GM19043 (cell line): ENCODE measurements around the gene BACH2.
"Not testable (repeated sequence)": the region's sequence is repeated elsewhere in the genome, so short reads cannot be mapped to it uniquely, and the experiment has no call there.

Experiments used
- ATAC-seq: cut with Tn5 transposase; IDR thresholded peaks from one replicate; pipeline ENCODE4 v1.9.1; 2021; ENCODE audit warnings: low read depth; ENCODE audit not compliant: unreplicated experiment

The BACH2 gene

DNA sequence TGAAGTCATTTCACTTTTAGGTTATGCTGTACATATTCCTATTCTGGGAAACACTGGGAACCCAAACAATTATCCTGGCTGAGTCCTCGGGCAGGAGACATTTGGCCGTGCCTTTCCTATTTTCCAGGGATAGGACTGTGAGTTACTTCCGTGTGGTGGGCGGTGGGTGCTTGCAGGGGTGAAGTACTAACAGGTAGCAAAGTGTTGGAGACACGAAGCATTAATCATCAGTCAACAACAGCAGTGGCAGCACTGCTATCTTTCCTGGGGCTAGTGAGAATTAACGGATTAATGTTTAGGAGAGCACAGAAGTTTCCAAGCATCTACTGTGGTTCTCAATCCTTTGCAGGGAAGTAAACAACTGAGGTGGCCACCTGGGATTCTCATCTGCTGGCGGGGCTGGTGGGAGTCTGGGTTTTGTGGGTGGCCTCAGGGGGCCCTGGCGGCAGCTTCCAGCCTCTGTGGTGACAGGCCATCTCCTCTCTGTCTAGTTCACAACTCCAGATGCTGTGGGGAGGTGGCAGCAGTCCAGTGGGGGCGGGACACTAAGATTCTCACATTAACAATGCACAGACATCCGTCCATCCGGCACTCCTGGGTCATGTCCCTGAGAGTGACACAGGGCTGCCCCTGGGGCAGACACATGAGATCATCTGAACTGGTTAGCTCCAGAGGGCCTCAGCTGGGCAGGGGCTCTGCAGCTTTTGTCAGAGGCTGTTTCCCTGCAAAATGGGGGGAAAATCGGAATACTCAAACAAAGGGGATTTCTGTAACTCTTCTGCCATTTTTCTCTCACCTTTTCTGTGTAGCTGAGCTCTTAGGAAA, 311.5 kb downstream of the BACH2 start:
- ATAC-seq = no peak

DNA sequence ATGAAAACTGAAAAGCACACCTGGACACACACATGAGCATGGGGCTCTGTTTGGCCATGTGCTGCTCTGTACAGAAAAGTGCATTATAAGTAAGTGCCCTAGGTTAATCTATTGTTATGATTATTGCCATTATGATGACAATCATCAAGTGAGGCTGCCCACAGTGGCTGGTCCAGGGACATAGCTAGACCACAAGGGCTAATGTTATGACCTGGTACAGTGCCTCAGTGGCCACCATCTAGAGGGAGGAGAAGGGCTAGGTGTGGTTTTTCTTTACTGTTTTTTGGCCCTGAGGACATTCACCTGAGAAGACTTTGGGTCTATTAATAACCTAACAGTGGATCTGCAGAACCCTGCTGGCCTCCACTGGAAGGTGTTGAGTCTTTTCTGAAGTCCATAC, 316.3 kb downstream of the BACH2 start:
- ATAC-seq = no peak

DNA sequence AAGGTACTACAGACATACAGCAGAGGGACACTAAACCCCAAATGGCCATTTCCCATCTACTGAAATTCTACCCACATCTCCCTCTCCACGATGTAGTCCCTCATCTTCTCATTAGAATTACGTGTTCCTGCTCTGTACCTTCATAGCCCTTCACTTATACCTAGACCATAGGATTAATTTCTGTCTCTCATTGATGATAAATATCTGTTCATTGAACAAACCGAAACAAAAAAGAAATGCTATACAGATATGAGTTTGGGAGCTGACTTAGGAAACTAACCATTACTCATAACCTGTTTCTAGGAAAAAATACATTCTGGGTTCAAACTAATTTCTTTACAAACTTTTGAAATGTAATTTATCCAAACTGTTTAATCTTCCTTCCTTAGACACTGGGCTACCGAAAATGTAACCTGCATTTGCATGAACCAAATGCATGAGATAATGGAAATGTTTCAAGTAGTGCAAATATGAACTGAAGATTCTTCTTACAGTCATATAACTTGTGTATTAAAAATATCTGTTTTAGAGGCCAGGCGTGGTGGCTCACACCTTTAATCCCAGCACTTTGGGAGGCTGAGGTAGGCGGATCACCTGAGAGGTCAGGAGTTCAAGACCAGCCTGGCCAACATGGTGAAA, 317.0 kb downstream of the BACH2 start:
- no peak for ATAC-seq

DNA sequence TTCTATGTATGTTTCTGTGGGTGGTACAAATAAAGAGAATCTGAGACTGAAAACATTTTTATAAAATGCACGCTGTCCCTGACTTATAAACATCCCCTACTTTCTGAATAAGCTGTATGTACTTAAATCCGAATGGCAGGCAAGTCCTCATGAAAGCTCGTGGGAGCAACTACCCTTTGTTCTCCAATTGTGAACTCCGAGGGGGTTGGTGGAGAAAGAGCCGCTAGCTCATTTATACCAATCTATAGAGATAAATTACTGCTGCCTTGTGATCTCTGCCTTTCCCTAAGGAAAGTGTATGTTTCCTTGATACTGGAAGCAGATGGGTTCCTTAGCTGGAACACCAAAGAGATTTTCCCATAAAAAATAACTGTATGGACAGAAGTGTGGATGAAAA, 317.9 kb downstream of the BACH2 start:
- no peak for ATAC-seq

DNA sequence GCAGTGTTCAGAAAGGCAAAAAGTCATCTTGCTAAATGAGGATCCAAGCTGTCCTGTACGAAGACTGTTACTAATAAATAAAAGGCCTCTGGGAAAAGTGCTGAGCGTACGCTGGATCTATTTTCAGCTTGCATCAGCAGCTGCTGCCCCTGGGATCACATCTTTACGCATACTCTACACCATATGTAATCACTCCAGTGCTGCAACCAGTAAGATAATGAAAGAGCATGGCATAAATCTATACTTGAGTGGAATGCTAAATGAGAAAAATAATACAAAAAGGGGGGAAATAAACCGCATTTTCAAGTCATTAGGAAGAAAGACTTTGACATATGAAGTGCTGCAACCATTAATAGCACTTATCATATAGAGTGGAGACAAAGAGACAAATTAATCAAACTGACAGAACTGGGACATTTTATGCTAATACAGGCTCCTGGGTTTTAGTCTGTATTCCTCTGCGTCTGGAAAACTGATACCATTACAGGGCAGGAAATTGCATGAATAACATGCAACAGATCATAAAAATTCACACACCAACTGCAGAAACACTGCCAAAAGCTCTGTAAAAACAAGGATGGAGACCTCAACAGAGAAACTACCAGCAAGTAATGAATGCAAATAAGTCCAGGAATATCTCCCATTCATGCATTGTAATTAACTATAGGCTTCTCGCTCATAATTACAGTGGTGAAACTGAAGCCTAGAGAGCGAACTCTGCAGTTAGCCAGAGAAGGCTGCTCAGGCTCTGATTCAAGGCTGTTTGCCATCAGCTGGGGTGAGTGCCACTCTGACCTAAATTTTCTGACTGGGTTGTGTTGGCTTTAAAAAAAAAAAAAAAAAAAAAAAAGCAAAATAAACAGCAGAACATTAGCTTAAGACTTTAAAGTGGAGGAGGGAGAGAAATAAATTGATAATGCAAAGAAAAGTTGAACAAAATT, 318.6 kb downstream of the BACH2 start:
- ATAC-seq = no peak

DNA sequence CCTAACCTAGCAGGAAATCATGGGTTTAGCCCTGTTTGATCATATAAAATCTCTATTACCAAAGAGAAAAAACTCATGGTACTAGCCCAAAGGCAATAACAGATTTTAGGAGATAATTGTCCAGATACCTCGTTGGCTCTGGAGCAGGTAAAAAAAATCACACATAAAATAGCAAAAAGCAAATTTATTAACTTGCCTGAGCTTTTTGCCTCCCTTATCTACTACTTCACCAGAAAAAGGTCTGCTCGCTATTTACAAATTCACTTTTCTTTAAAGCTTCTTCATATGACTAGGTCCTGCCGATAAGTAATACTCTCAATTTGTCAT, 320.0 kb downstream of the BACH2 start:
- no peak for ATAC-seq

DNA sequence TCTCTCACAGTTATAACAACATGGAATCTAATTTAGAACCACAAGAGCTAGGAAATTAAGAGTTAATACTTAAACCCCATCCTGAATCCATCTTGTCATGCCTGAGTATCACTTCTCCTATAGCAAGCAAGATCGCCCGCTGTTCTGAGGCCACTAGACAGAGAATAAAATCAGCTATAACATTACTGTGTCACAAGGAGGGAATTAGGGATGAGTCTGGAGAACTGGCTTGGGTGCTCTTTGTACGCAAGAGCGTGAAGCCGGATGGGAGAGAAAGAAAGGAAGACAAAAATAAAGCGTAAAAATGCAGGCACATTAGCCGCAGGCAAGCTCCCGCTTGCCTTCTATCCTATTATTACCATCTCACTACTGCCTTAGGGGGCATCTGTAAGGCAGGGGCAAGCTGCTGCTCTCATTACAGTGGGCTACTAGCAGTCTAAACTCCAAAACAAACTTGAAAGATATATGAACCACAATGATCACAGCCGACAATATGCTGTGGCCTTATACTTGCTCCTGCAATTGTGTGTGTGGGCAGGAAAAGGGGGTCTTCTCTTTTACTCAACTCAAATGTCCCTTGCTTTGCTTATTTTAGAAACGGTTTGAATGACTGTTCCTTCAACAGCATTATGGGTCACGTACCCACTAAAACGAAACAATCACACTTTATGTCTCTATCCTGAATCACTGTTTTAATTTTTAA, 320.5 kb downstream of the BACH2 start:
- no peak for ATAC-seq

DNA sequence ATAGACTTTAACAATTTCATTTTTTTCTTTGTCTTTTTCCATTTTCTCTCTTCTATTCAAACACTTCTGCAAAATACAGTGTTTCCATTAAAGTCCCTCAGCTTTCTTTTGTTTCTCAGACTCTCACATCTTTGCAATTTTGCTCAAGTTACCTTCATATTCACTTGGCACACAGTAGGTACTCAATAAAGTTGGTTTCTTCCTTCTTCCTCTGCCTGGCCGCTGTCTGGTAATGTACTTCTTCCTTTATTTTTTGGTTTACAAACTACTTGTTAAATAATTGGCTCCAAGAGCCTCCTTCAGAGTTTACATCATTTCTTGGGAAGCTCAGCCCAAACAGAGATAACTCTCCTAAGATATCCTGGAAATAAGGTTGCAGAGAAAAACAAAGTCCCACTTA, 321.3 kb downstream of the BACH2 start:
- no peak for ATAC-seq

DNA sequence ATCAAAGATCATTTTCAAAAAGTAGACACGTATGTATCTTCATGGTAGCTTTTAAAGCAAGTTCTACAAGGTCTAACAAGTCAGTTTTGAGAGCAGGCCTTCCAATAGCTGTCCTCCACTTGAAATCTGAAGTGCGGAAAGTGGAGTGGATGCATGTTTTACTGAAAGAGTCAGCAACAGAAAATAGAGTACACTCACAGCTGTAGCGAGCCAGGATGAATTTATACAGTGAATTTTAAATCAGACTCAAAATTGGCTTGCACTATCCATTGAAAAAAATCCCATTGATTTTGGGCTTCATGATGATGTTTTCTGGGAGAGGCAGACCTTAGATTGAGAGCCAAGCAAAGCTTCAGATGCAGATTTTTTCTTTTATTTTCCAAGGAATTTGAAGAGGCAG, 321.8 kb downstream of the BACH2 start:
- no peak for ATAC-seq

DNA sequence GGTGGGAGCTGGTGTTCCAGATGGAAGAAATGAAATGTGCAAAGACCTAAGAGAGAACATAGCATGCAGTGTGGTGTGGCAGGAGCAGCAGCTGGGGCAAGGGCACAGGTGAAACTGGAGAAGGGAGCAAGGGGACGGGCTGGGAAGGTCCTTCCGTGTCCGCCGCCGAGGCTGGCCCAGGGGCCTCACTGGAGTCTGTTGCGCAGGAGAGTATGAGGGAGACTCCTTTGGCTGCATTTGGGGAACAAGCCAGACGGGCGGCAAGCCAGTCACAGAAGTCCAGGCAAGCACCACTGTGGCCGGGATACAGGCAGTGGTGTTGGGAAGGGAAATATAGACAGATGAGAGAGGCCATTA, 324.6 kb downstream of the BACH2 start:
- ATAC-seq = no peak

DNA sequence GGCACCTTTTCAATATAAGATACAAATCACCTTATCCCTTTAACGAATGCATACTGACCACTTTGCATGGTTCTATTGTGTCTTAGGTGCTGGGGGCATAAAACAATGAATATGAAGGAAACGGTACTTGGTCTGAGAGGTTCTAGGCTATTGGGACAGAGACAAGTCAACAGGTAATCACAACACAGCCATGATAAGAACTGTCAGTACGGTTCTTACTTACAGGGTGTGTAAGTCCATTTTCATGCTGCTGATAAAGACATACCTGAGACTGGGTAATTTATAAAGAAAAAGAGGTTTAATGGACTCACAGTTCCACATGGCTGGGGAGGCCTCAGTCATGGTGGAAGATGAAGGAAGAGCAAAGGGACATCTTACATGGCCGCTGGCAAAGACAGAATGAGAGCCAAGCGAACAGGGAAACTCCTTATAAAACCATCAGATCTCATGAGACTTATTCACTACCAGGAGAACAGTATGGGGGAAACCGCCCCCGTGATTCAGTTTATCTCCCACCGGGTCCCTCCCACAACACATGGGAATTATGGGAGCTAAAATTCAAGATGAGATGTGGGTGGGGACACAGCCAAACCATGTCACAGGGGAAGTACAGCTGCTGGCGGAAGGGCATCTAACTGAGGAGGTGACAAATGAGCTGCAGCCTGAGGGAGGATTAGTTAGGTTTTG, 325.2 kb downstream of the BACH2 start:
- ATAC-seq = not testable (repeated sequence)

DNA sequence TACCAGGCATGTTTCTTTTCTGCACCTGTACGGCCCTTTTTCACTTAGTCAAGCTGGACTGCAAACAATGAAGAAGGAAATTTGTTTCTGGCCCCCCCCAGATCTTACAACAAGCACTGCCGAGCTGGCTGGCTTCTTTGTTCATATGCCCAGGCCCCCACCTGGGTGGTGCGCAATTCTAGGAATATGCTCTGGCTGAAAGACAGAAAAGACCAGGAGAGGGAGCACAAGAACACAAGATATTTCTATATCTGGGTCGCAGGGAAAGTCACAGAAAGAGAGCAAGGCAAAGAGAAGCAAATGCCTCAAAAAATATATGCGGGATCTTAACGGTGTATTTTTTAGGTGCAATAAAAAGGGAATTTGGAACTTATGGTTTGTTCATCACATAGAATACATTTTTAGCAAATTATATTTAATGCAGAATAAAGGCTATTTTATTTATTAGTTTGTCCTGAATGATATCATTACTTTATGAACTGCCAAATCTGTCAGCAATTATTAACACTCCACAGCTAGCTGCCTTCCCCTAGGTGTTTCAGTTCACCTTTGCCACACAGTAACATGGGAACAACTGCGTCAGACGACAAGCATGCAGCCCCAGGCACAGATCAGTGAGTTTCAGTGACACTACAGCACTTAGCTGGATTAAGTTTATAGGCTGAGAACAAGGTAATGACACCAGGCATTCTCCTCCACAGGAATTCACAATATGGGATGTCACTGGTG, 325.9 kb downstream of the BACH2 start:
- no peak for ATAC-seq

DNA sequence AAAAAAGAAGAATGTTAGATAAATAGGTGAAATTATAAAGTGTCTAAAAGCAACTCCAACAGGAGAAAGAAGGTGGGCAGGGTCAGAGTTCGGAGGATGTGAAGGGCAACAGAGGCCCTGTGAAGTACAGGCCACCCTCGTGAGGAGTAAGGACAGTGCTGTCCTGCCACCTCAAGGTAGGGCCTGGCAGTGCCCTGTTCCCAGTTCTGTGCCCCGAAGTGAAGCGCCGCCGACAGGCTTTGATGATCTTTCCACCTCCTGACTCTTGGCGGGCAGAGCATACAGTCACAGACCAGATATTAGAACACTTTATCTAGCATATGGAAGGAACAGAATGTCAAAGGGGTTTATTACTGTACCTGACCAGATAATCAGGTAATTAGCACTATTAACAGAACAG, 326.6 kb downstream of the BACH2 start:
- no peak for ATAC-seq

DNA sequence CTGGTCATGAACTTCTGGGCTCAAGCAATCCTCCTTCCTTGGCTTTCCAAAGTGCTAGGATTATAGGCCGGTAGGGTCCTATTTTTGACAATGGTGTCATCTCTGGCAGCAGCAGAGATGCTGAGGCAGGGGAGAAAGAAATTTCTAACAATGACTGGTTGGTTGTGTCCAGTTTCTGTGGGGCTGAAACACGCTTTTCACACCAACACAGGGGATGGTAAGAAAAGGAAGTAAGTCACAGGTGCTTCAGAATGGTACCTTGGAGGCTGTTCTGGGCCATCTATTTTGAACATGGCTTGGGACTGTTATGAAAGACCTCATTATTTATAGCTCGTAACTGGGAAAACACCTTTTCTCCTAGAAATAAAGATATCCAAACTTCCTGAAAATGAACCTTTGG, 329.7 kb downstream of the BACH2 start:
- no peak for ATAC-seq

DNA sequence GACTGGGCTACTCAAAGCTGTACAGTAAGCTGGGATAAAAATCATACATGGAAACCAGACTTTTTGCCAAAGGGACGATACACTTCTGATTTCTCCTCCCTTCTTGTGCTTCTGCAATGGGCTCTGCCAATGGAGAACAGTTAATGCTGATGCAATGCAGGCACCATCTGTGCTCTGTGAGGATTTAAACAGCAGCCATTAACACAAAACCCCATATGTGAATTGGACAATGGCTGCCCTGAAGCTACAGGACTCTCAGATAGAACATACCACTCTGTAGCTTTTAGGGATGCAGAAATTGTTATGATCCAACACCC, 330.5 kb downstream of the BACH2 start:
- no peak for ATAC-seq

DNA sequence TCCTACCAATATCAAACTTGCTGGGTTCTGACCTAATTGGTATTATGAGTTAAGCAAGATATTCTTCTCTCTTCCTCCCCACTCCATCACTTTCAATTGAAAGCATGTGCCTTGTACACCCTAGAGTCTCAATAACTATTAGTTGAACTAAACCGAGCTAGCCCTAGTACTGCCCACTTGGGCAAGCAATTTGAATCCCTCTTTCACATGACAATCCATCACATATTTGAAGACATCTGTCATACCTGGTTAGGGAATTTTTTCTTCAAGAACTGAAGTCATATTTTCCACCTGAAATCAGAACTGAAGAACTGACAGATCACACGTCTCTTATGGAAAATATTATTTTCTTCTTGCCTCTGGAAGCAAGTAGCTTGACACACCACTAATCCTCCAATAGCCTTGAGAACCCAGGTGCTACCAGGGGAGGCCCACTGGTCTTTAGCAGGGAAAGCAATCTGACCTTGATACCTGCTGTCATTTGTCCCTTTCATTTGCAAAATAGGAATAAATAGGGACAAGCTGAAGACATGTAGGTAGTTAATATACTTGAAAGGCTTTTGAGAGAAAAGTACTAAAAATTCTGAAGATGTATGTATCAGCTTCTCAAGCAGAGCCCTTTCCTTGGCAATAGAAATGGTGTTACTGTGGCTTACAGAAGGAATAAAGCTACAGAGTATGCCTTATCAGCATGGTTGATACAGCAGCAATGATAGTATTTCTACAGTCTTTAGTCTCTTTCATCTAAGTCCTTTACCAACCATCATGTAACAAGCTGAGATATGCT, 331.0 kb downstream of the BACH2 start:
- ATAC-seq = no peak

DNA sequence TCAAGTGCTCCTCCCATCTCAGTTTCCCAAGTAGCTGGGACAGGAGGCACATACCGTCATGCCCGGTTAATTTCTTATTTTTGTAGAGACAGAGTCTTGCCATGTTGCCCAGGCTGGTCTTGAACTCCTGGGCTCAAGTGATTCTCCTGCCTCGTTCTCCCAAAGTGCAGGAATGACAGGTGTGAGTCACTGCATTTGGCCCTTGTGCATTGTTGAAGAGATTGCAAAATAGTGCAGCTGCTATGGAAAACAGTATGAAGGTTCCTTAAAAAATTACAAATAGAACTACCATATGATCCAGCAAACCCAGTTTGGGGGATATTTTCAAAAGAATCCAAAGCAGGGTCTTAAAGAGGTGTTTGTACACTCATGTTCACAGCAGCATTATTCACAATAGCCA, 333.3 kb downstream of the BACH2 start:
- ATAC-seq = no peak

DNA sequence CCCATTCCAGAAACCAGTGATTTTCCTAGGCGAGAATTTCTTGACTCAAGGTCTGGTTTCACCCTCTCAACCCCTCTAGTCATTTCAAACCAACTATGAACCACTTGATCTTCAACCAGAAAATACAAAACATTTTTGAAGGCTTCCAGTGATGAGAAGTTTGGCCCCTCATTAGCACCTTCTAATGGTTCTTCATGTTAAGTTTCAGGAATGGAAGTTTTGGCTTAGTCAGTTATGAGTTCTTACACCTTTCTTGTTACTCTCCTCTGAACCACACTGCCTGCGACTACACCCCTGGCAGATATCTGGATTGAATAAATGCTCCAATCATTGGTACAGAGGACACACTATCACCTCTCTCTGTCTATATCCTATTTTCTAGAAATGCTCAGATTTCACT, 335.2 kb downstream of the BACH2 start:
- no peak for ATAC-seq

DNA sequence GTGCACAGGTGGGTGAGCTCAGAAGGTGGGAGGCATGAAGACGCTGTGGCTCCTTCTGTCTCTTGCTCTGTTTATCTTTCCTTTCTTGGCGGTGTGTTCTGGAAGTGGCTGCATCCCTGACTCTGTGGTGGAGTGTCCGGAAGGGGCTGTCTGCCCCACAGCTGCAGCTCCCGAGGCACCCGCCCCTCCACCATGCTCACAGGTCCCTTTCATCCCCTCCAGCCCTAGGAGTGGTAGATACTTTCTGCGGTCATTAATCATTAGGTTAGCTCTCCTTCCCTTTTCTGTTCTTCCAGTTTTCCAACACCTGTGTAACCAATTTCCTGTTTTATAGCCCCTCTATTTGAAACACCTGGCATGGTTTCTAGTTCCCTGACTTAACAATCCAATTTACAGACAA, 336.8 kb downstream of the BACH2 start:
- no peak for ATAC-seq
